Measurements from ENCODE around the gene IRF7.

IRF7 gene

DNA sequence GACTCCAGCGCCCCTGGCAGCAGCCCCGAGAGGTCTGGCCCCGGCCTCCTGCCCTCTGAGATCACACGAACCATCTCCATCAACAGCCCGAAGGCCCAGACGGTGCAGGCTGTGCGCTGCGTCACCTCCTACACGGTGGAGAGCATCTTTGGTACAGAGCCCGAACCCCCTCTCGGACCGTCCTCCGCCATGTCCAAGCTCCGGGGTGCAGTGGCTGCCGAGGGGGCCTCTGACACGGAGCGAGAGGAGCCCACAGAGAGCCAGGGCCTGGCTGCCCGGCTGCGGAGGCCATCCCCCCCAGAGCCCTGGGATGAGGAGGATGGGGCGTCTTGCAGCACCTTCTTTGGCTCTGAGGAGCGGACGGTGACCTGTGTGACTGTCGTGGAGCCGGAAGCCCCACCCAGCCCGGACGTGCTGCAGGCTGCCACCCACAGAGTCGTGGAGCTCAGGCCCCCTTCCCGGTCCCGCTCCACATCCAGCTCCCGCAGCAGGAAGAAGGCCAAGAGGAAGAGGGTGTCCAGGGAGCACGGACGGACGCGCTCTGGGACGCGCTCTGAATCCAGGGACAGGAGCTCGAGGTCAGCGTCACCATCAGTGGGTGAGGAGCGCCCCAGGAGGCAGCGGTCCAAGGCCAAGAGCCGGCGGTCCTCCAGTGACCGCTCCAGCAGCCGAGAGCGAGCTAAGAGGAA lies 7.6 kb downstream of the IRF7 start:
- DNase-seq (ENCODE audit: low spot score): no peak

DNA sequence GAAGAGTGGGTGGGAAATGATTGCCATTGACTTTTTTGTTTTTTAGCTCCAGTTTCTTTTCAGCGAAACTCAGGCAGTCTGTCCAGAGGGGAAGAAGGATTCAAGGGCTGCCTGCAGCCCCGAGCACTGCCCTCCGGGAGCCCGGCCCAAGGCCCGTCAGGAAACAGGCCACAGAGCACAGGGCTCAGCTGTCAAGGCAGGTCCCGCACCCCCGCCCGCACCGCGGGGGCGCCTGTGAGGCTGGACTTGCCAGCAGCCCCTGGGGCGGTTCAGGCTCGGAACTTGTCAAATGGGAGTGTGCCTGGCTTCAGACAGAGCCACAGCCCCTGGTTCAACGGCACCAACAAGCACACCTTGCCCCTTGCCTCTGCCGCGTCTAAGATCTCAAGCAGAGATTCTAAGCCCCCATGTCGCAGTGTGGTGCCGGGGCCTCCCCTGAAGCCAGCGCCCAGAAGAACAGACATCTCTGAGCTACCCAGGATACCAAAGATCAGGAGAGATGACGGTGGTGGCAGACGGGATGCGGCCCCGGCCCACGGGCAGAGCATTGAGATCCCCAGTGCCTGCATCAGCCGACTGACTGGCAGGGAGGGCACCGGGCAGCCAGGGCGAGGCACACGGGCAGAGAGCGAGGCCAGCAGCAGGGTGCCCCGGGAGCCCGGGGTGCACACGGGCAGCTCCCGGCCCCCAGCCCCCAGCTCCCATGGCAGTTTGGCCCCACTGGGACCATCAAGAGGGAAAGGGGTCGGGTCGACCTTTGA lies 8.6 kb downstream of the IRF7 start:
- no peak for DNase-seq (ENCODE audit: low spot score)

DNA sequence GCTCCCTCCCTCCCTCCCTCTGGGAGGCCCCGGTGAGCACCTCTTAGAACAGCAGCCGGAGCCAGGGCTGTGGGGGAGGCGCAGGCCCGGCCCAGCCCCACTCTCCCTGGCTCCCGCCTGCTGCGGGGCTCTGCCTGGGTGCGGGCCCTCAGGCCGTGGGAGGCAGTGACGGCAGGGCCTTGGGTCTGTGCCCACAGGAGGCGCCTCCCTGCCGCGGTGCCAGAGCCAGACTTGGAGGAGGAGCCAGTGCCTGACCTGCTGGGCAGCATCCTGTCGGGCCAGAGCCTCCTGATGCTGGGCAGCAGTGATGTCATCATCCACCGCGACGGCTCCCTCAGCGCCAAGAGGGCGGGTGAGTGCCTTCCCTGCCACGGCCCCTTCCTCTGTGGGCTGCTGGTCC lies 9.5 kb downstream of the IRF7 start:
- no peak for DNase-seq (ENCODE audit: low spot score)

DNA sequence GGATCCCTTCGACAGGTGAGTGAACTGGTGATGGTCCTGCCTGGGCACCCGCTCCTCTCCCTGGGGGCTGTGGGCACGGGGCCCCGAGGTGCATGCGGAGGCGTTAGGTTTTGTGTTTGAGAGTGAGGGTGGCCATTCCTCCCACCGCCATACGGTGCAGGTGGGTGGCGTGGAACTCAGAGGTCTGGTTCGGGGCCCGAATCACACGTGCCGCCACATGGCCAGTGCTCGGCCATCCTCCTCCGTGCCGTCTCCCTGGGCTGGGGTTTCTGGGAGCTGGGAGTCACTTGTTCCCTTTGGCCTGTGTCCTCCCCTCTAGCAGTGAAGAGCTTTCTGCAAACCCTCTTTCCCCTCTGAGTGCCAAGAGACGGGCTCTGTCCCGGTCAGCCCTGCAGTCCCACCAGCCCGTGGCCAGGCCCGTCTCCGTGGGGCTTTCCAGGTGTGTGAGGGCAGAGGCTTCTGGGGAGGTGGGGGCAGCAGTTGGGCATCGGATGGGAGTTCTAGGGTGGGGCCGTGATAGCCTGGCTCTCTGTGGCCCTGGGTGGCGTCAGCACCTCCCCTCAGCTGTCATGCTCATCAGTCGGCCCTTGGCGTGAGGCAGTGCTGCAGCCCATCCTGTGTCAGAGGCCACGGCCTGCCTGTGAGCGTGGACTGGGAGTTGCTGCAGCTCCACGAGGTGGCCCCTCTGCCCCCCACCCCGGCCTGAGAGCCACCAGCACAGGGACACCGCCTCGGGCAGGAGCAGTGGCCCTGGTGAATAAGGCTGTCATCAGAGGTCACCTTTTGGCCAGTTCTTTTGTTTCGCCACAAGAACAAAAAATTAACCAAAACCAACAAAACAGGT lies 10.2 kb downstream of the IRF7 start:
- no peak for DNase-seq (ENCODE audit: low spot score)

DNA sequence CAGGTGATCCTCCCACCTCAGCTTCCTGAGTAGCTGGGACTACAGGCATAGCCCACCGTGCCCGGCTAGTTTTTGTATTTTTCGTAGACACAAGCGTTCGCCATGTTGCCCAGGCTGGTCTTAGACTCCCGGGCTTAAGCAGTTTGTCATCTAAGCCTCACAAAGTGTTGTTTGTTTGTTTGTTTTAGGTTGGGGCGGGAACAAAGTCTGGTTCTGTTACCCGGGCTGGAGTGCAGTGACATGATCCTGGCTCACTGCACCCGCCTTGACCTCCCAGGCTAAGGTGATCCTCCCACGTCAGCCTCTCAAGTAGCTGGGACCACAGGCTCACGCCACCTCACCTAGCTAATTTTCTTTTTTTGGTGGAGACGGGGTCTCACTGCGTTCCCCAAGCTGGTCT lies 12.6 kb downstream of the IRF7 start:
- no peak for DNase-seq (ENCODE audit: low spot score)

DNA sequence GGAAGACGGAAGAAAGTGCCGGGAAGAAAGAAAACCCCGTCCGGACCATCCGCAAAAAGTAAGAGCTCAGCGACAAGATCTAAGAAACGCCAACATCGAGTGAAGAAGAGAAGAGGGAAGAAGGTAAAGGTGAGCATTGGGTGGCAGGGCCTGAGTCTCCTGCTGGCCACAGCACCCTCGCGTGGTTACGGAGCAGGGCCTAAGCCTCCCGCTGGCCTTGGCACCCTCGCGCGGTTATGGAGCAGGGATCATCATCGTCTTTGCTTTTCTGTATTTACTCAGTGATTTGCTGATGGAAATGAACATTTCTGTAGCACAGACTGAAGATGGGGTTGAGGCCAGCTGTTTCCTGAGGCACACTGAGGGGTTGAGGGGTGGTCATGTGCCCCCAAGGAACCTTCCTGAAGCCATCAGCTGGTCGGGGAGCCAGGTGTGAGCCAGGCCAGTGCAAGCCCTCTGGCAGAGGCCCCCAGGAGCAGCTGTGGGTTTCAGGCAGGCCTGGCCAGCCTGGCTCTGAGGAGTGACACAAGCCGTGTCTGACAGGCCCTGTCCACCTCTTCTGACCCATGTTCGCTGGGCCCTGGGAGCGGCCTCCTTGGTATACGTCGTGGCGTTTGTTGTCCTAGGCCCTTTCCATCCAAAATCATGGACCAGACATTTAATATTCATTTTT lies 14.0 kb downstream of the IRF7 start:
- no peak for DNase-seq (ENCODE audit: low spot score)

DNA sequence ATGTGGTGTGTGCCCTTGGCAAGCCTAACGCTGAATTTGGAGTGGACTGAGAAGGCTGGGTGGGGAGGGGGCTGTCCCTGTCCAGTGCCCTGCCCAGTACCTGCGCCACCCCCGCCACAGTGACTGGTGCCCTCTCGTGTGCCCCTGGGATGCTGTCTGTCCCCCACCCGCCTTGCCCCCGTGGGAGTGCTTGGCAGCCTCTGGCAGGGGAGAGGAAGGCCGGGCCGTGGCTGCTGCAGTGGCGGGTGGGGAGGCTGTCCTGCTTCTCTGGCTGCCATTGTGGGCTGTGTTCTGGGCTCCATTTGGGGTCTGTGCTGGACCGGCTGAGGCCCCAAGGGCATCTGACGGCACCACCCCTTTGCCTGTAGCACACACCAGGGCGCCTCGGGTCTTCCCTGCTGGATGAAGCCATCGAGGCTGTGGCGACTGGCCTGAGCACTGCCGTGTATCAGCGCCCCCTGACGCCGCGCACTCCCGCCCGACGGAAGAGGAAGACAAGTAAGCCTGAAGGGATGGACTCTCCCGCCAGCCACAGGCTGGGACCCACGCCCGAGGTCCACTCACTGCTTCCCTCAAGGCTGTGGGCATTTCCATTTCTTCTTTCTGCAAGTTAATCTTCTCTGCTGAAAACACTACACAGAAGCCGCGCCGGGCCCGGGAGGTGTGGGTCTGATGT lies 17.6 kb downstream of the IRF7 start:
- DNase-seq (ENCODE audit: low spot score): no peak

DNA sequence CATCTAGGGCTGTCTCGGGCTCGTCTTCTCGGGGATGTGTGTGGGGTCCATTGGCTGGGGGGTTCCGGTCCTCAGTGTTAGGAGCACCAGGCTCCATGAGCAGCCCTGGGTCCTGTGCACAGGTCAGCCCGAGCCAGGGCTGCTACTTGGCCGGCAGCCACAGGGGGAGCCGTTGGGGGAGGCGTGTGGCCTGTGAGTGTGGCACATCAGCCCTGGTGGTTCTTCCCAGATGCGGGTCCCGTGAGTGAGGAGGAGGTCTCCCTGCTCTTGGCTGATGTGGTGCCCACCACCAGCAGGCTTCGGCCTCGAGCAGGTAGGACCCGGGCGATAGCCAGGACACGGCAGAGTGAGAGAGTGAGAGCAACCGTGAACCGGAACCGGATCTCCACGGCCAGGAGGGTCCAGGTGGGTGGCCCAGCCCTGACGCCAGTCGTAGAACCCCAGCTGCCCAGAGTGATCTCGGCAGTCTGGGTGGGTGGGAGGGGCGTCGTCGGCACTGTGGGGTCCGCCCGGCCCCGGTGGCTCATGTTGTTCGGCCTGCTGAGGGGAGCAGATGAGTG lies 18.5 kb downstream of the IRF7 start:
- DNase-seq (ENCODE audit: low spot score): no peak

DNA sequence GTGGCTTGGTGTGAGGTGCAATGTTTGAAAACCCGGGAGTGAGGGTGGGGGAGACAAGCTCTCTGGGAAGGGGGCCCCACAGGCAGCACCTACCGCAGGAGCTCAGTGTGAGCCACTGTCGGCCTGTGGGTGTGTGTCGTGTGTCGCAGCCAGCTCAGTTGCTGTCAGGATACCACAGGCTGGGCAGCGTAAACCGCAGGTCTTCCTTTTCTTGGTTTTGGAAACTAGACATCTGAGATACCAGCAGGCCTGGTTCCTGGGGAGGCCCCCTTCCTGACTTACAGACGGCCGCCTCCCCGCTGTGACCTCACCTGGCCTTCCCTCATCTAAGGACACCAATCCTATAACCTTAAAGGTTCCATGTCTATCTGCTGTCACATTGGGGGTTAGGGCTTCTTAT lies 19.4 kb downstream of the IRF7 start:
- no peak for DNase-seq (ENCODE audit: low spot score)

DNA sequence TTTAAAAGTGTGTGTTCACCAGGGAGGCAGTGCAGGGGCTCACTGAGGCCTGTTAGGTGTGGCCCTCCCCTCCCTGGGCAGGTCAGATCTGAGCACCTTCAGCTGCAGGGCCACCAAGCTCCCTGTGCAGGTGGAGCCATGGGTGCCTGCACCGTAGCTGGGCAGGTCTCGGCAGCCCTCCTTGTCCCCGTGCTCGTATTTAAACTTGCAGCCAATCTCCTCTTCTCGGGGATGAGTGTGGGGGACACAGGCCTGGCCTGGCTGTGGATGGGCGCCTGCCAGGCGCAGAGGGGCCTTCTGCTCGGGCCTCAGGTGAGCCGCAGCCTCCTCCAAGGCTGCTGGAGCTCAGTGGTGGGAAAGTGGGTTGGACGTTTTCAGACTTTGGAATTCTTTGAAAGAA lies 20.4 kb downstream of the IRF7 start:
- DNase-seq (ENCODE audit: low spot score): no peak

DNA sequence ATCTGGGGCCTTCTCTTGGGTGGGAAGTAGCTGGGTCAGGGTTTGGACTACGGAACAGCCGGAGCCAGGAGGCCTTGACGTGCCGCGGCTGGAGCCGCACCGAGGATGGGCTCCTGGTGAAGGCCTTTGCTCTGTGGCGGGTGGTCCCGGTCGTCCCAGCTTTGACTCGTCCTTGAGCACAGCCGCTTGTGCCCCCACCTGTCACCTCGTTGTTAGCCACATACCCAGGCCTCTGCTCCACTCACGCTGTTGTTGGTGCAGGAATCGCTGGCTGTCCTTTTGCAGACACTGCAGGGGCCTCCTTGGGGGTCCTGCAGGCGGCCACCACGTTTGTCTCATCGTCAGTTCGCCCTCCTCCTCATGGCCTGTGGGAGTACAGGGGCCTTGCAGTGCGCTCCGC lies 22.4 kb downstream of the IRF7 start:
- DNase-seq (ENCODE audit: low spot score): no peak

DNA sequence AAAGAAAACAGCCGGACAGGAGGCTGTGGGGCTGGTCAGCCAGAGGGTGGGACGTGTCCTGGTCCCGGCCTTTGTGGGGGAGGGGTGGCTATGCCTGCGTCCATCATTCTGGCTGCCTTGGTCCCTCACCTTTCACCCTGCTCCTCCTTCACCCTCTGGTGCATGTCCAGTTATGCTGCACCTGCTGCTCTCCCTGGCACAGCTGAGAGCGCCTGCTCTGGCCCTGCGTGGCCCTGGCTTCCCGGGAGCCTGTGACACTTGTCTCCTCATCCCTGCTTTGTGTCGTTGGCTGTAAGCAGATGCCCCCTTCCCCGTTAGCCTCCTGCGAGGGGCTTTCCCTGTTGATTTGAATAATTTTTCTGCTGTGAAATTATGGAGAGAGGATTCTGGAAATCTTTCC lies 22.8 kb downstream of the IRF7 start:
- no peak for DNase-seq (ENCODE audit: low spot score)

DNA sequence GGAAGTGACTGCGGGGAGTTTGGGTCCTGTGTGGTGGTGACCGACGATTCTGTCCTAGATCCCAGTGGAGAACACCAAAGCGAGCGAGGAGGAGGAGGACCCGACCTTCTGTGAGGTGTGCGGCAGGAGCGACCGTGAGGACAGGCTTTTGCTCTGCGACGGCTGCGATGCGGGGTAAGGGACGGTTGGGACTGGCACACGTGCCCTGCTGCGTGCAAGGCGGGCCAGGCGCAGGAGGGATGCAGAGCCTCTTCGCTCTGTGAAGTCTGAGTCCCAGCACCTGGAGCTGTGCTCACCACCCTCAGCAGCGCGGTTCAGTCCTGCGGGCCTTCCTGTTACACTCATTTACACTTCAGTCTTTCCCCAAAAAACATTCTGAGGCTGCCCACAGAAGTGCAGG lies 23.2 kb downstream of the IRF7 start:
- DNase-seq (ENCODE audit: low spot score): no peak

DNA sequence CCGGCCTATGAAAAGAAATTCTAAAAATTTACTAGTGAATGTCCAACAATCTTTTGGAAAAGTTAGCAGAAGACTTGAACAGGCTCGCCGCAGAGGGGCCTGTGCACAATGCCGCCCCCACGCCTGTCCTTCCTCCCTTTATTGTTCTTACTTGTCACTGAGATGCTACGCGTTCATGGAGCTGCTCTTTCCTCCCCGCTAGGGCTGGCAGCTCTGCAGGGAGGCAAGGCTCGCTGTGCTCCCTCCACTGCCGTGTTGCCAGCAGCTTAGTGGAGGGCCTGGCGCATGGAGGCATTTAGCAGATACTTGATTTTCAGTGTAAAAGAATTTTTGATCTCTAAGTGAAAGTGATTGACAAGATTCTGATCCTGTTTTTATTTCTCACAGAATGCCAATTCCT lies 24.8 kb downstream of the IRF7 start:
- no peak for DNase-seq (ENCODE audit: low spot score)

DNA sequence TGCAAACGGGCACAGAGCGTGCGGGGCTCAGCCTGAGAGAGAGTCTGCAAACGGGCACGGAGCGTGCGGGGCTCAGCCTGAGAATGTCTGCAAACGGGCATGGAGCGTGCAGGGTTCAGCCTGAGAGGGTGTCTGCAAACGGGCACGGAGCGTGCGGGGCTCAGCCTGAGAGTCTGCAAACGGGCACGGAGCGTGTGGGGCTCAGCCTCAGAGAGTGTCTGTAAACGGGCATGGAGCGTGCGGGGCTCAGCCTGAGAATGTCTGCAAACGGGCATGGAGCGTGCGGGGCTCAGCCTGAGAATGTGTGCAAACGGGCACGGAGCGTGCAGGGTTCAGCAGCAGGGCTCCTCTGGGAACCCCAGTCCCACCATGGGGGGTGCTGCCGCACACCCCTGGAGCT lies 26.0 kb downstream of the IRF7 start:
- DNase-seq (ENCODE audit: low spot score): no peak

DNA sequence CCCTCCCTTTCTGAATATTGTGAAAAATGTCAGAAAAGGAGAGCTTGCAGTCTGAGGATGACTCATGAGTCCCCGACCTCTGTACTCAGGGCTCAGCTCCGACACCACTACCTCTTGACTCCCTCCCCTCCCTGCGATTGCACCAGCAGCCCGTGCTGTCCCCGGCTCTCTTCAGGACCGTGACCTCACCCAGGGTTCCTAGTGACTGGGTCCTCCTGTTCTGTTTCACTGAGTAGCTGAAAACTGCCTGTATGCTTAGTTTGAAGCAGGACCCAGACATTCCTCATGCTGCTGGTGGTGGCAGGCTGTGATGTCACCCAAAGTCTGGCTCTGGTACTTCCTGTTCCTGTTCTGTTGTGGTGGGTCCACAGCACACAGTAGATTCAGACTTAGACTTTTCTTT lies 27.8 kb downstream of the IRF7 start:
- DNase-seq (ENCODE audit: low spot score): no peak

DNA sequence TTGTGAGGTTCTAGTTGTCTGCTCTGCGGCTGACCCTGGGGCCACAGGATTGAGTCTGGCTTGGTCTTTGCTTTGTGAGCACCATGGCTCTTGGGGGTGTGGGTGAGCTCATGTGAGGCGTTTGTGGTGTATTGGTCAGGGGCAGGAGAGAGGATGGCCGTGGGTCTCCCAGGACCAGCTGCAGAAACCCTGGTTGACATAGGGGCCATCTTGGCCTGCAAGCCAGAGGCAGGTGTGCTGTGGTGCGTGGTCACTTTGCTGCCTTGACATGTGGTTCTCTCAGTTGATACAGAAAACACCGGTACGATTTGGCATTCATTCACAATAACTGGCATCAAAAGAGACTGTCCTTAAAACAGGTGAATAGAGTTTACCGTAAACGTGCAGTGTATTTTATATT lies 28.2 kb downstream of the IRF7 start:
- DNase-seq (ENCODE audit: low spot score): no peak

DNA sequence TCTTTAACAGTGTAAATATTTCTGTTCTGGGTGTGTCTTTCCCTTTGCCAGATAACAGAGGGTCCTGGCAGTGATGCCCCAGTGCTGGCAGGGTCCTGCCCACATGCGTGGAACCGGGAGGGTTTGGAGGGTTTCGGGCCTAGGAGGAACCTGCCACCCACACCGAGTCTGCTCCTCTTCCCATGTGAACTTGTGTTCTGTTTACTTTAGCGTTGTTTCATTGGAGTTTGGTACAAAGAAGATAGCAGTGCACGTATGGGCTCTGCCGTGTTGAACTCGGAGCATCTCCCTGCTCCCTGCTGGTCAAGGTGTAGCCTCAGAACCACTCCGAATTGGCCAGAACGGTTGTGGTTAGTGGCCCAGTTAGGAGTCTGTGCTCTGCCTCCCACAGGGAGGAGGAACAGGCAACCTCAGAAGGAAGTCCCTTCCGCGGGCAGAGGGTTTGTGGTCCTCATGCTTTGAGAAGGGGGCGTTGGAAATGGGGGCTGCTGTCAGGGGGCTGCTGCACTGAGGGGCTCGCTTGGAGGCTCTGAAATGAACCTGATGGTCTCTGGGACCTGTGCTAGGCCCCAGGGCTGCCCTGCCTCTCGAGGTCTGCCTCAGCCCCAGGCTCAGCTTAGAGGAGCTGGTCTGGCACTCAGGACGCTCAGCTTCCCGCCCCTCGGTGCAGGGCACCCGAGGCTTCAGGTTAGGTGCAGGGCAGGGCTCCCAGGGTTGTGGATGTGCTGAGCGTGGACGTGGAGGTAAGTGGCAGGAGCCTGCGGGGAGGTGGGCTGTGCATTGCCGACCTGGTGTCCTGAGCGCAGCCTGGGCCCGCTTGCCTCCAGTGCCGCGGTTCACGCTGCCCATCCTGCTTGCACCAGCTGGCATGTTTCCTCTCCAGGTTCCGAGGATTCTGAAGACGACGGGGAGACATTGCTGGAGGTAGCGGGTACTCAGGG lies 29.1 kb downstream of the IRF7 start:
- no peak for DNase-seq (ENCODE audit: low spot score)

DNA sequence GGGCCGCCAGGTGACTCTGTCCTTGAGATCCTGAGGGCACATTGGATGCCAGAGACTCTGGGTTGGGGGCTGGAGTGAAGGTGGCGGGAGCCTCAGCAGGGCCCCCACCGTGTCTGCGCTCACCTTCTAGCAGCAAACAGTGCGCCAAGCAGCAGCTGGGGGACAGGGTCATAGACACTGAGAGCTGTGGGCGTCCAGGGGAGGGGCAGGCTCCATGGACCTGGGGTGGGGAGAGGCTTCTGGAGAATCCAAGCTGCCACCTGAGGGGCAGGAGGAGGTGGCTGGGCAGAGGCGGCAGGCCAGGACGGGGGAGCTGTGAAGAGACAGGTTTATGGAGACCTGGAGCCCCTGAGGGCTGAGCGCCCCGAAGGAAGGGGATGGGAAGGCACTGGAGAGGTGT lies 31.5 kb downstream of the IRF7 start:
- DNase-seq (ENCODE audit: low spot score): no peak

DNA sequence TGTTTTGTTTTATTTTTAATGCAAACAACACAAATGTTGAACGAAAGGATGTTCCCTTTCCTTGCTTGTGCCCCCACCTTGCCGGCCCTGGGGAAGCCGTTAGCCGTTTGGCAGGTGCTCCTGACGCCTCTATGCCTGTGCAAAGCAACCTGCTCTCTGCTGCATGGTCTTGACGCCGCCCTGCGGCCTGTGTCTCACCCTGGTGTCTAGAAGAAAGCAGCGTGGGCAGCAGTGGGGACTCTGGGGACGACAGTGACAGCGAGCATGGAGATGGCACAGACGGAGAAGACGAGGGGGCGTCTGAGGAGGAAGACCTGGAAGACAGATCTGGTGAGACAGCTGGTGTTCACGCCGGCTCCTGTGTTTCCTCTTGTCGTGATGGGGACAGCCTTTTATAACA lies 34.0 kb downstream of the IRF7 start:
- no peak for DNase-seq (ENCODE audit: low spot score)

Data from germinal center (tissue), 1 donor.